ENCODE measurements around the gene SGCE.

The SGCE gene

GRCh38 chr7:94600267-94600666 lies 55.7 kb downstream of the SGCE start:
- Histone ChIP-seq H2AFZ (ENCODE audit: insufficient read depth, low read length, poor library complexity) (no peak overlapping the region), H3K4ac (ENCODE audit: low read depth, low read length) (no peak overlapping the region), H4K91ac (ENCODE audit: low read depth, low read length) (no peak overlapping the region), H3K27me3 (ENCODE audit: insufficient read depth, low read length) (no peaks in the 10 kb centered on the region), H3K14ac (ENCODE audit: low read length) (no peak overlapping the region), H3K27ac (ENCODE audit: low read depth, low read length) (no peak overlapping the region), H2AK5ac (ENCODE audit: low read length) (no peak overlapping the region), H3K4me1 (ENCODE audit: control insufficient read depth in 1 of 2, insufficient read depth in 2 of 2, low read length in 2 of 2) (no peaks in the 10 kb centered on the region), H3K18ac (ENCODE audit: low read length) (no peak overlapping the region), H3K9ac (ENCODE audit: low read length) (no peak overlapping the region), H2BK12ac (ENCODE audit: low read length) (no peak overlapping the region), H3K79me1 (ENCODE audit: low read length) (no peaks in the 10 kb centered on the region), H2BK5ac (ENCODE audit: low read depth, low read length, poor library complexity) (no peak overlapping the region), H2BK120ac (ENCODE audit: insufficient read depth, low read length, poor library complexity) (no peak overlapping the region), H3K4me3 (ENCODE audit: low read depth, low read length) (no peak overlapping the region), H4K8ac (ENCODE audit: low read depth, low read length) (no peak overlapping the region), H3K79me2 (ENCODE audit: control insufficient read depth, insufficient read depth, low read length, poor library complexity) (no peaks in the 10 kb centered on the region), H3K23ac (ENCODE audit: low read length) (no peak overlapping the region), H3K4me2 (ENCODE audit: low read length) (no peak overlapping the region), H4K12ac (ENCODE audit: low read depth, low read length) (no peak overlapping the region), H3K36me3 (ENCODE audit: control insufficient read depth in 1 of 2, insufficient read depth in 2 of 2, low read length in 2 of 2) (peaks cover 0 to 1% of the 10 kb centered on the region in 2 experiments), H3K9me3 (ENCODE audit: insufficient read depth, low read depth, low read length) (no peaks in the 10 kb centered on the region)
- no peak for DNase-seq
- WGBS (ENCODE audit: extremely low coverage, insufficient coverage, insufficient read length), result no CpG with 5 or more reads among the region's 3 CpGs

- H3K23ac ChIP-seq (ENCODE audit: low read length), result no peak overlapping the region
- WGBS (ENCODE audit: extremely low coverage, insufficient coverage, insufficient read length), result no CpG with 5 or more reads among the region's 4 CpGs
- H4K91ac ChIP-seq (ENCODE audit: low read depth, low read length), result no peak overlapping the region
- H3K4ac ChIP-seq (ENCODE audit: low read depth, low read length), result no peak overlapping the region
- H3K79me2 ChIP-seq (ENCODE audit: control insufficient read depth, insufficient read depth, low read length, poor library complexity), result no peaks in the 10 kb centered on the region
- no peak overlapping the region for H3K4me3 ChIP-seq (ENCODE audit: low read depth, low read length)
- no peaks in the 10 kb centered on the region for H3K27me3 ChIP-seq (ENCODE audit: insufficient read depth, low read length)
- no peak overlapping the region for H2BK5ac ChIP-seq (ENCODE audit: low read depth, low read length, poor library complexity)
- no peak overlapping the region for H3K4me2 ChIP-seq (ENCODE audit: low read length)
- DNase-seq, result no peak
- H3K18ac ChIP-seq (ENCODE audit: low read length), result no peak overlapping the region
- no peak overlapping the region for H2BK12ac ChIP-seq (ENCODE audit: low read length)
- no peak overlapping the region for H2AFZ ChIP-seq (ENCODE audit: insufficient read depth, low read length, poor library complexity)
- H2AK5ac ChIP-seq (ENCODE audit: low read length), result no peak overlapping the region
- H4K8ac ChIP-seq (ENCODE audit: low read depth, low read length), result no peak overlapping the region
- H3K9ac ChIP-seq (ENCODE audit: low read length), result no peak overlapping the region
- no peaks in the 10 kb centered on the region for H3K4me1 ChIP-seq (ENCODE audit: control insufficient read depth in 1 of 2, insufficient read depth in 2 of 2, low read length in 2 of 2)
- H3K9me3 ChIP-seq (ENCODE audit: insufficient read depth, low read depth, low read length), result no peaks in the 10 kb centered on the region
- peaks cover 0 to 1% of the 10 kb centered on the region in 2 experiments for H3K36me3 ChIP-seq (ENCODE audit: control insufficient read depth in 1 of 2, insufficient read depth in 2 of 2, low read length in 2 of 2)
- H2BK120ac ChIP-seq (ENCODE audit: insufficient read depth, low read length, poor library complexity), result no peak overlapping the region
- no peak overlapping the region for H4K12ac ChIP-seq (ENCODE audit: low read depth, low read length)
- no peaks in the 10 kb centered on the region for H3K79me1 ChIP-seq (ENCODE audit: low read length)
- no peak overlapping the region for H3K27ac ChIP-seq (ENCODE audit: low read depth, low read length)
- no peak overlapping the region for H3K14ac ChIP-seq (ENCODE audit: low read length)
Observed at GRCh38 chr7:94595717-94596116, 60.2 kb downstream of the SGCE start.

- no peak overlapping the region for H3K4ac ChIP-seq (ENCODE audit: low read depth, low read length)
- H3K9me3 ChIP-seq (ENCODE audit: insufficient read depth, low read depth, low read length), result no peaks in the 10 kb centered on the region
- H4K91ac ChIP-seq (ENCODE audit: low read depth, low read length), result no peak overlapping the region
- no peak overlapping the region for H2AFZ ChIP-seq (ENCODE audit: insufficient read depth, low read length, poor library complexity)
- no peak overlapping the region for H2BK12ac ChIP-seq (ENCODE audit: low read length)
- no peak for DNase-seq
- no peak overlapping the region for H3K14ac ChIP-seq (ENCODE audit: low read length)
- no peak overlapping the region for H4K12ac ChIP-seq (ENCODE audit: low read depth, low read length)
- no peak overlapping the region for H3K9ac ChIP-seq (ENCODE audit: low read length)
- H3K27me3 ChIP-seq (ENCODE audit: insufficient read depth, low read length), result no peaks in the 10 kb centered on the region
- no peaks in the 10 kb centered on the region for H3K4me1 ChIP-seq (ENCODE audit: control insufficient read depth in 1 of 2, insufficient read depth in 2 of 2, low read length in 2 of 2)
- no peak overlapping the region for H3K23ac ChIP-seq (ENCODE audit: low read length)
- no peak overlapping the region for H2AK5ac ChIP-seq (ENCODE audit: low read length)
- H3K4me2 ChIP-seq (ENCODE audit: low read length), result no peak overlapping the region
- no peak overlapping the region for H2BK120ac ChIP-seq (ENCODE audit: insufficient read depth, low read length, poor library complexity)
- H4K8ac ChIP-seq (ENCODE audit: low read depth, low read length), result no peak overlapping the region
- H3K36me3 ChIP-seq (ENCODE audit: control insufficient read depth in 1 of 2, insufficient read depth in 2 of 2, low read length in 2 of 2), result peaks cover 0 to 1% of the 10 kb centered on the region in 2 experiments
- H3K79me1 ChIP-seq (ENCODE audit: low read length), result no peaks in the 10 kb centered on the region
- H2BK5ac ChIP-seq (ENCODE audit: low read depth, low read length, poor library complexity), result no peak overlapping the region
- WGBS (ENCODE audit: extremely low coverage, insufficient coverage, insufficient read length), result no CpG with 5 or more reads among the region's 1 CpG
- no peak overlapping the region for H3K18ac ChIP-seq (ENCODE audit: low read length)
- H3K27ac ChIP-seq (ENCODE audit: low read depth, low read length), result no peak overlapping the region
- no peaks in the 10 kb centered on the region for H3K79me2 ChIP-seq (ENCODE audit: control insufficient read depth, insufficient read depth, low read length, poor library complexity)
- no peak overlapping the region for H3K4me3 ChIP-seq (ENCODE audit: low read depth, low read length)
Observed at GRCh38 chr7:94594882-94595281, 61.1 kb downstream of the SGCE start.

- Histone ChIP-seq H2AK5ac (ENCODE audit: low read length) (no peak overlapping the region), H3K18ac (ENCODE audit: low read length) (no peak overlapping the region), H3K79me2 (ENCODE audit: control insufficient read depth, insufficient read depth, low read length, poor library complexity) (no peaks in the 10 kb centered on the region), H2BK5ac (ENCODE audit: low read depth, low read length, poor library complexity) (no peak overlapping the region), H4K8ac (ENCODE audit: low read depth, low read length) (no peak overlapping the region), H3K79me1 (ENCODE audit: low read length) (no peaks in the 10 kb centered on the region), H3K9ac (ENCODE audit: low read length) (no peak overlapping the region), H3K9me3 (ENCODE audit: insufficient read depth, low read depth, low read length) (no peaks in the 10 kb centered on the region), H4K91ac (ENCODE audit: low read depth, low read length) (no peak overlapping the region), H3K36me3 (ENCODE audit: control insufficient read depth in 1 of 2, insufficient read depth in 2 of 2, low read length in 2 of 2) (no peaks in the 10 kb centered on the region), H3K4me2 (ENCODE audit: low read length) (no peak overlapping the region), H2BK120ac (ENCODE audit: insufficient read depth, low read length, poor library complexity) (no peak overlapping the region), H3K27ac (ENCODE audit: low read depth, low read length) (no peak overlapping the region), H4K12ac (ENCODE audit: low read depth, low read length) (no peak overlapping the region), H3K14ac (ENCODE audit: low read length) (no peak overlapping the region), H3K23ac (ENCODE audit: low read length) (no peak overlapping the region), H3K27me3 (ENCODE audit: insufficient read depth, low read length) (no peaks in the 10 kb centered on the region), H2AFZ (ENCODE audit: insufficient read depth, low read length, poor library complexity) (no peak overlapping the region), H3K4me3 (ENCODE audit: low read depth, low read length) (no peak overlapping the region), H3K4ac (ENCODE audit: low read depth, low read length) (no peak overlapping the region), H3K4me1 (ENCODE audit: control insufficient read depth in 1 of 2, insufficient read depth in 2 of 2, low read length in 2 of 2) (peaks cover 0 to 2% of the 10 kb centered on the region in 2 experiments), H2BK12ac (ENCODE audit: low read length) (no peak overlapping the region)
- peak in 1 of 2 donors; percentile 47 for DNase-seq
- WGBS (ENCODE audit: extremely low coverage, insufficient coverage, insufficient read length), result no CpG with 5 or more reads among the region's 2 CpGs
Observed at GRCh38 chr7:94591176-94591575, 64.8 kb downstream of the SGCE start.

Measured in trophoblast cell (in vitro differentiated cells and primary cell).